Measurements from ENCODE around the gene KRTAP5-5.
"Not testable (repeated sequence)": the region's sequence is repeated elsewhere in the genome, so short reads cannot be mapped to it uniquely, and the experiment has no call there.

Gene KRTAP5-5

GRCh38 chr11:1660111-1660867 is 30.7 kb downstream of the KRTAP5-5 start:
- no peak for DNase-seq

GRCh38 chr11:1661454-1662269 is 32.1 kb downstream of the KRTAP5-5 start:
- not testable (repeated sequence) for DNase-seq

GRCh38 chr11:1662699-1663283 is 33.2 kb downstream of the KRTAP5-5 start:
- not testable (repeated sequence) for DNase-seq

GRCh38 chr11:1665313-1665712 is 35.7 kb downstream of the KRTAP5-5 start:
- DNase-seq, result no peak

- DNase-seq, result no peak
Measured at GRCh38 chr11:1667121-1667850, 37.7 kb downstream of the KRTAP5-5 start.

- no peak for DNase-seq
Measured at GRCh38 chr11:1667906-1668305, 38.3 kb downstream of the KRTAP5-5 start.

- DNase-seq, result no peak
Measured at GRCh38 chr11:1668911-1669473, 39.4 kb downstream of the KRTAP5-5 start.

GRCh38 chr11:1669546-1670218 is 40.1 kb downstream of the KRTAP5-5 start:
- DNase-seq, result no peak

- DNase-seq, result not testable (repeated sequence)
Measured at GRCh38 chr11:1670457-1670856, 40.9 kb downstream of the KRTAP5-5 start.

- DNase-seq, result no peak
Measured at GRCh38 chr11:1670905-1671371, 41.4 kb downstream of the KRTAP5-5 start.

- no peak for DNase-seq
Measured at GRCh38 chr11:1671658-1672057, 42.1 kb downstream of the KRTAP5-5 start.

- no peak for DNase-seq
Measured at GRCh38 chr11:1672613-1673350, 43.2 kb downstream of the KRTAP5-5 start.

- DNase-seq, result no peak
Measured at GRCh38 chr11:1673446-1674172, 44.0 kb downstream of the KRTAP5-5 start.

GRCh38 chr11:1674173-1675131 is 44.9 kb downstream of the KRTAP5-5 start:
- DNase-seq, result no peak

GRCh38 chr11:1675536-1676228 is 46.1 kb downstream of the KRTAP5-5 start:
- DNase-seq, result no peak

- DNase-seq, result no peak
Measured at GRCh38 chr11:1676229-1676740, 46.7 kb downstream of the KRTAP5-5 start.

GRCh38 chr11:1679881-1680280 is 50.3 kb downstream of the KRTAP5-5 start:
- DNase-seq, result no peak

Data from NCI-H2081 (cell line).